ENCODE results near the gene CUBN. TPM values are rescaled to one million over a fixed set of nuclear protein-coding genes. Genes with fewer than 3 reads are reported as not detected.

Gene CUBN
- total RNA-seq, 1 donor from 2014 or later: 1.3 TPM

GRCh38 chr10:17060289-17060688 lies 69.3 kb downstream of the CUBN start:
- Histone ChIP-seq H3K9me3 (no peaks in the 10 kb centered on the region), H3K27ac (no peak overlapping the region), H3K4me1 (peaks cover 13% of the 10 kb centered on the region), H3K4me3 (no peak overlapping the region), H3K27me3 (no peaks in the 10 kb centered on the region), H3K36me3 (no peaks in the 10 kb centered on the region)
- DNase-seq (no peak), ATAC-seq (no peak)
- no peak for TF ChIP-seq CTCF (IDR thresholded peaks at IDR 0.05)
- intact Hi-C loops (cut with DNase I): no loop called here

DNA sequence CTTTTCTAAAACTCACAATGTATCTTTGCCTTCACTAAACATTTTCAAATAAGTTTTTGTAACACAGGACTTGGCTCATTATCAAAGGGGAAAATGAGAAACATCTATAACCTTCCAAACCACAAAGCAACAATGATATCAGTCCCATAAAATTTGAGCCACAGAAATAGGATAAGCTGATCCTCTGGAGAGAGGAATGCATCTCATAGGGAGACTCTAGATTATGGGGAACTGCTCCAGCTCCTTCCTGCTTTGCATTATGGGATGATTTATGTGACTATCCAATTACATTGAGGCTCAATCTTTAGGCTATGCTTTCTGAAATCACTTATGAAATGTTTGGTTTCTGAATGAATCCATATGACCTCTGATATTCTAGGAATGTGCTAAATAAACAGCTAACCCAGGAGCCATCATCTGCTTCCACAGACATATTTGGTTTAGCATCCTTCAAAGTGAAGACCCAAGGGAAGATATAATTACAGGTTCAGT lies 70.4 kb downstream of the CUBN start:
- Histone ChIP-seq H3K4me1 (peaks cover 13% of the 10 kb centered on the region), H3K9me3 (no peaks in the 10 kb centered on the region), H3K27me3 (no peaks in the 10 kb centered on the region), H3K27ac (no peak overlapping the region), H3K4me3 (no peak overlapping the region), H3K36me3 (no peaks in the 10 kb centered on the region)
- TF ChIP-seq CTCF (IDR thresholded peaks at IDR 0.05): no peak
- intact Hi-C loops (cut with DNase I): no loop called here
- DNase-seq (no peak), ATAC-seq (no peak)

DNA sequence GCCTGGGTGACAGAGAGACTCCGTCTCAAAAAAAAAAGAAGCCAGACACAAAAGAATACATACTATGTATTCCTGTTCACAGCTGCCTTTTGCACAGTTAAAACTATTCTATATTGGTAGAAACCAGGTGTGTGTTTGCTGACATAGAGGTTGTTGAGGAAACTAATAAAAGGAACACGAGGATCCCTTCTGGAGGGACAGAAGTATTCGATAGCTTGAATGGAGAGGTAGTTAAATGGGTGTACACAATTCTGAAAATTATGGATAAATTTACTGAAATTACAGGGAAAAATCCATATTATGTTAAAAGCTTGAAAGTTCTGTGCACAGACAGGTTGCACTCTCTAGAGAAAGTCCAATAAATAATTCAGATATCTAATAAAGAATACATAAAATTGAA lies 71.5 kb downstream of the CUBN start:
- no peak for ATAC-seq
- Histone ChIP-seq H3K36me3 (no peaks in the 10 kb centered on the region), H3K27me3 (no peaks in the 10 kb centered on the region), H3K27ac (no peak overlapping the region), H3K9me3 (no peaks in the 10 kb centered on the region), H3K4me1 (peaks cover 12% of the 10 kb centered on the region), H3K4me3 (no peak overlapping the region)
- no peak for DNase-seq
- intact Hi-C loops (cut with DNase I): no loop called here
- TF ChIP-seq CTCF (IDR thresholded peaks at IDR 0.05): no peak

DNA sequence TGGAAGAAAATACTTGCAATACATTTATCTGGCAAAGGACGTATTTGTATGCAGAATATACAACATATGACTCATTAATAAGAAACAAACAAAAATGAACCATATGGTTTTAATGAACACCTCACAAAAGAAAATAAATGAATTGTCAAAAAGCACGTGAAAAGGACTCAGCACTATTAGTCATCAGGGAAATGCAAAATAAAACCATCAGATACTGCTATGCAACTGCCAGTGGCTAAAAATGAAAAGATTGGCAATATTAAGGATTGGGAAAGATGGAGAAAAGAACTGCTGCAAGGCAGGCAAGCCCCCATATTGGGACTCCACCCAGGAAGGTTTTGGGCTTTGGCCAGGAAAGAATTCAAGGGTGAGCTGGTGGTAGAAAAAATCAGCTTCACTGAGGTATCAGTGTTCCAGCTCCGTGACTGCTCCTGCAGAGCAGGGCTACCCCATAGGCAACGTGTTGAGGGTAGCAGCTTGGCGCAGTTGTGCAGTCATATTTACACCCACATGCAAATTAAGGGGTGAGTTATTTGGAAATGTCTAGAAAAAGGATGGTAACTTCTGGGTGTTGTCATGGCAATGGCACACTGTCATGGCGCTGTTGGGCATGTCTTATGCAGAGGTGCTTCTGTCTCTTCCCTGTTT lies 72.7 kb downstream of the CUBN start:
- DNase-seq: no peak
- TF ChIP-seq CTCF (IDR thresholded peaks at IDR 0.05): no peak
- intact Hi-C loops (cut with DNase I): no loop called here
- Histone ChIP-seq H3K4me3 (no peak overlapping the region), H3K4me1 (peaks cover under 1% of the 10 kb centered on the region), H3K27ac (no peak overlapping the region), H3K27me3 (no peaks in the 10 kb centered on the region), H3K36me3 (no peaks in the 10 kb centered on the region), H3K9me3 (no peaks in the 10 kb centered on the region)
- ATAC-seq: no peak

- Histone ChIP-seq H3K4me1 (no peaks in the 10 kb centered on the region), H3K27ac (no peak overlapping the region), H3K27me3 (no peaks in the 10 kb centered on the region), H3K4me3 (no peak overlapping the region), H3K36me3 (no peaks in the 10 kb centered on the region), H3K9me3 (no peaks in the 10 kb centered on the region)
- ATAC-seq (no peak), DNase-seq (no peak)
- no peak for TF ChIP-seq CTCF (IDR thresholded peaks at IDR 0.05)
- intact Hi-C loops (cut with DNase I): no loop called here
Measured at GRCh38 chr10:17053513-17053912, 76.1 kb downstream of the CUBN start.

- intact Hi-C loops (cut with DNase I): no loop called here
- DNase-seq: no peak
- Histone ChIP-seq H3K36me3 (no peaks in the 10 kb centered on the region), H3K9me3 (no peaks in the 10 kb centered on the region), H3K4me1 (no peaks in the 10 kb centered on the region), H3K27ac (no peak overlapping the region), H3K4me3 (no peak overlapping the region), H3K27me3 (no peaks in the 10 kb centered on the region)
- no peak for ATAC-seq
- no peak for TF ChIP-seq CTCF (IDR thresholded peaks at IDR 0.05)
Measured at GRCh38 chr10:17053061-17053460, 76.5 kb downstream of the CUBN start.

Data from upper lobe of right lung (tissue), 1 donor.